IMR-90 (cell line): ENCODE measurements around the gene FGGY. TPM values are rescaled to one million over a fixed set of nuclear protein-coding genes. Genes with fewer than 3 reads are reported as not detected.

Source experiments
- ATAC-seq: fragments of 200-7000 bp; cut with Tn5 transposase; 2 replicates; pipeline ENCODE4 v1.9.1; 2020; ENCODE audit warnings: low read depth, mild to moderate bottlenecking, moderate library complexity
- BruUV-seq: library from RNA; stranded (reverse); fragments of 400-500 nt; replicated peaks from 2 replicates; lab custom pipeline; 2021; lab: Mats Ljungman, UMichigan
- CTCF ChIA-PET: fragments of 300-600 bp; formaldehyde crosslinking; extraction: SDS; loops from one replicate; lab custom pipeline; 2021; ENCODE audit warnings: antibody characterized with exemption; lab: Yijun Ruan, JAX
- POLR2A ChIA-PET: fragments of 300-600 bp; sonication (Branson Sonifier 250); formaldehyde crosslinking; loops from one replicate; lab custom pipeline; 2022; ENCODE audit warnings: antibody characterized with exemption; ENCODE audit not compliant: unreplicated experiment; lab: Charles Lee
- DNase-seq: peaks from one replicate; pipeline ENCODE4 v3.0.0; 2013
- H2AFZ ChIP-seq: replicated peaks from 2 replicates; pipeline ENCODE3; 2013; ENCODE audit warnings: low read length, mild to moderate bottlenecking; ENCODE audit not compliant: poor library complexity
- H2AK5ac ChIP-seq: 2 replicates; pipeline ENCODE4 v1.6.1; 2013; ENCODE audit warnings: low read depth, low read length, inconsistent platforms
- H2AK9ac ChIP-seq: replicated peaks from 2 replicates; pipeline ENCODE3; 2013; ENCODE audit warnings: mild to moderate bottlenecking, low read depth, low read length, moderate library complexity; ENCODE audit not compliant: poor library complexity
- H2BK120ac ChIP-seq: 2 replicates; pipeline ENCODE4 v1.6.1; 2013; ENCODE audit warnings: low read depth, low read length, inconsistent platforms
- H2BK15ac ChIP-seq: 3 replicates; pipeline ENCODE4 v1.6.1; 2013; ENCODE audit warnings: low read depth, low read length, inconsistent platforms
- H2BK20ac ChIP-seq: 2 replicates; pipeline ENCODE4 v1.6.1; 2013; ENCODE audit warnings: low read depth, mild to moderate bottlenecking, inconsistent platforms, low read length, moderate library complexity
- H2BK5ac ChIP-seq: 2 replicates; pipeline ENCODE4 v1.6.1; 2013; ENCODE audit warnings: mild to moderate bottlenecking, low read depth, low read length, inconsistent platforms; ENCODE audit not compliant: poor library complexity, severe bottlenecking
- H3K14ac ChIP-seq: replicated peaks from 2 replicates; pipeline ENCODE4 v1.6.1; 2013; ENCODE audit warnings: low read depth, low read length, inconsistent platforms
- H3K18ac ChIP-seq: 2 replicates; pipeline ENCODE4 v1.6.1; 2013; ENCODE audit warnings: low read depth, low read length, control low read depth
- H3K23ac ChIP-seq: 2 replicates; pipeline ENCODE4 v1.6.1; 2013; ENCODE audit warnings: low read depth, low read length, inconsistent platforms
- H3K27ac ChIP-seq: 2 replicates; pipeline ENCODE4 v1.5.1; 2013; ENCODE audit warnings: mild to moderate bottlenecking, control low read depth, low read length; ENCODE audit not compliant: insufficient read depth
- H3K27me3 ChIP-seq: 2 replicates; pipeline ENCODE4 v1.6.1; 2013; ENCODE audit warnings: low read length; ENCODE audit not compliant: control insufficient read depth, insufficient read depth
- H3K36me3 ChIP-seq: 2 replicates; pipeline ENCODE4 v1.6.1; 2013; ENCODE audit warnings: low read length, mixed read lengths; ENCODE audit not compliant: control insufficient read depth, insufficient read depth
- H3K4ac ChIP-seq: 2 replicates; pipeline ENCODE4 v1.6.1; 2013; ENCODE audit warnings: low read depth, low read length, inconsistent platforms
- H3K4me1 ChIP-seq: 2 replicates; pipeline ENCODE4 v1.6.1; 2013; ENCODE audit warnings: low read length, mixed read lengths; ENCODE audit not compliant: control insufficient read depth, insufficient read depth
- H3K4me2 ChIP-seq: 2 replicates; pipeline ENCODE4 v1.6.1; 2013; ENCODE audit warnings: low read depth, mild to moderate bottlenecking, control low read depth, low read length, moderate library complexity
- H3K4me3 ChIP-seq: 2 replicates; pipeline ENCODE4 v1.5.1; 2013; ENCODE audit warnings: low read depth, mild to moderate bottlenecking, control low read depth, low read length, moderate library complexity; ENCODE audit not compliant: insufficient read depth
- H3K56ac ChIP-seq: 2 replicates; pipeline ENCODE4 v1.6.1; 2013; ENCODE audit warnings: low read length, inconsistent platforms; ENCODE audit not compliant: insufficient read depth; ENCODE audit errors: extremely low read depth
- H3K79me1 ChIP-seq, 2 experiments: 2 replicates each; pipeline ENCODE4 v1.6.1; 2013; ENCODE audit warnings: low read length in 2 of 2, inconsistent platforms in 1 of 2, low read depth in 1 of 2
- H3K9ac ChIP-seq: 2 replicates; pipeline ENCODE4 v1.6.1; 2013; ENCODE audit warnings: low read depth, low read length, control low read depth
- H3K9me1 ChIP-seq: 2 replicates; pipeline ENCODE4 v1.6.1; 2013; ENCODE audit warnings: low read length, inconsistent platforms; ENCODE audit not compliant: insufficient read depth
- H3K9me3 ChIP-seq: 2 replicates; pipeline ENCODE4 v1.6.1; 2013; ENCODE audit warnings: low read length; ENCODE audit not compliant: control insufficient read depth, insufficient read depth
- H4K20me1 ChIP-seq: 2 replicates; pipeline ENCODE4 v1.6.1; 2013; ENCODE audit warnings: low read length, inconsistent platforms; ENCODE audit not compliant: insufficient read depth
- H4K5ac ChIP-seq: 2 replicates; pipeline ENCODE4 v1.6.1; 2013; ENCODE audit warnings: mild to moderate bottlenecking, low read depth, low read length, control low read depth
- H4K8ac ChIP-seq, 2 experiments: 2 replicates each; pipeline ENCODE4 v1.6.1; 2013; ENCODE audit warnings: low read depth in 2 of 2, low read length in 2 of 2, control low read depth in 1 of 2, inconsistent platforms in 1 of 2
- H4K91ac ChIP-seq: 2 replicates; pipeline ENCODE4 v1.6.1; 2013; ENCODE audit warnings: low read depth, low read length, inconsistent platforms; ENCODE audit not compliant: insufficient read depth
- FOS ChIP-seq: fragments of 150-350 bp; IDR thresholded peaks from 2 replicates; pipeline ENCODE4 v1.6.1; 2016; ENCODE audit warnings: low read depth, low read length
- whole genome bisulfite sequencing, 2 experiments: methylation state at CpG; one replicate each; pipeline versions ENCODE4 v1.1.5 to v1.1.7; 2013; ENCODE audit warnings: missing lambda C conversion rate in 2 of 2; ENCODE audit not compliant: insufficient read length in 1 of 2; ENCODE audit errors: extremely low coverage in 2 of 2; 5-methylcytosine and 5-hydroxymethylcytosine counted together
- dilution Hi-C: fragments of 300-500 bp; cut with HindIII; formaldehyde crosslinking; loops from one replicate; pipeline ENCODE4 v1.14.3; 2018; ENCODE audit warnings: low sequenced_read_pairs; ENCODE audit not compliant: unreplicated experiment
- in situ Hi-C: fragments of 300-500 bp; cut with MboI; formaldehyde crosslinking; loops from 3 replicates; pipeline ENCODE4 v1.14.3; 2019; ENCODE audit warnings: low sequenced_read_pairs, inconsistent platforms, mixed read lengths
- intact Hi-C: fragments of 100-400 bp; cut with micrococcal nuclease; formaldehyde crosslinking; loops from 2 replicates; pipeline ENCODE4 v1.10.0; 2022
- polyA plus RNA-seq, 3 experiments: library from polyadenylated mRNA; depleted of rRNA; stranded (reverse); fragments of >200 nt; gene quantifications; 2 replicates each; pipeline ENCODE4 v1.2.3, GENCODE V29; 2012; ENCODE audit warnings: low replicate concordance in 1 of 3
- total RNA-seq: library from RNA; depleted of rRNA; stranded (reverse); fragments of >200 nt; gene quantifications from 2 replicates; pipeline ENCODE4 v1.2.3, GENCODE V29; 2012

The FGGY gene
- total and polyA plus RNA-seq, 2 of the 4 experiments (the other 2 are of a cell fraction) = 5.6 to 14.0 TPM

GRCh38 chr1:59771361-59771760, 474.5 kb downstream of the FGGY start:
- H3K9me1 ChIP-seq = peaks cover 6% of the 10 kb centered on the region; the same call in 1 of the 2 replicates
- no peak overlapping the region for H3K4me3 ChIP-seq
- DNase-seq (no peak), ATAC-seq (no peak)
- in situ Hi-C loops (loop anchor here (25.0 kb wide), 1 partner anchor 1259 kb away; no protein-coding TSS in a partner anchor), intact Hi-C loops (no loop called here), dilution Hi-C loops (loop anchor here (25.0 kb wide), 1 partner anchor 1034 kb away; no protein-coding TSS in a partner anchor)
- H3K18ac ChIP-seq = no peak overlapping the region
- no peak for TF ChIP-seq FOS
- no peak overlapping the region for H3K9ac ChIP-seq
- no peak overlapping the region for H2BK20ac ChIP-seq
- H2AK9ac ChIP-seq = no peak overlapping the region
- peaks cover 2% of the 10 kb centered on the region; the same call in 1 of the 2 replicates for H3K4me1 ChIP-seq
- H3K56ac ChIP-seq = no peak overlapping the region
- no peak overlapping the region for H2BK120ac ChIP-seq
- no peak overlapping the region for H2BK15ac ChIP-seq
- no peaks in the 10 kb centered on the region for H3K79me1 ChIP-seq
- no peak overlapping the region for H2AFZ ChIP-seq
- H3K4ac ChIP-seq = no peak overlapping the region
- no peaks in the 10 kb centered on the region for H3K27me3 ChIP-seq
- no CpG with 5 or more reads among the region's 3 CpGs for WGBS, 2 experiments
- no peak overlapping the region for H2BK5ac ChIP-seq
- H3K14ac ChIP-seq = no peak overlapping the region
- POLR2A ChIA-PET = interaction anchor here (0.6 kb wide), 1 partner anchor 1008 kb away, joined by 3 read pairs; no protein-coding TSS in a partner anchor
- no peak overlapping the region for H3K23ac ChIP-seq
- H2AK5ac ChIP-seq = no peak overlapping the region
- H4K91ac ChIP-seq = no peak overlapping the region
- no peak overlapping the region for H3K27ac ChIP-seq
- H3K4me2 ChIP-seq = no peak overlapping the region
- no TSS peak for BruUV-seq
- no peaks in the 10 kb centered on the region for H4K20me1 ChIP-seq
- no peak overlapping the region for H4K5ac ChIP-seq
- no peaks in the 10 kb centered on the region for H3K9me3 ChIP-seq
- CTCF ChIA-PET = no interaction called here
- no peak overlapping the region for H4K8ac ChIP-seq
- no peaks in the 10 kb centered on the region for H3K36me3 ChIP-seq
